GM21529 (cell line): ENCODE measurements around the gene NPIPB2.
"Not testable (repeated sequence)": the region's sequence is repeated elsewhere in the genome, so short reads cannot be mapped to it uniquely, and the experiment has no call there.

Experiments
- ATAC-seq: cut with Tn5 transposase; IDR thresholded peaks from one replicate; pipeline ENCODE4 v1.9.1; 2021; ENCODE audit not compliant: unreplicated experiment

The NPIPB2 gene

GRCh38 chr16:11941945-11942344 is at the start of gene NPIPB2:
Gene NPIPB2, minus strand, starts transcription at chr16:11942045. Its CDS starts 0 bp downstream, at chr16:11942045.
- not testable (repeated sequence) for ATAC-seq

- no peak for ATAC-seq
These were observed 49.0 kb upstream of the NPIPB2 start for GRCh38 chr16:11990702-11991390.

- no peak for ATAC-seq
These were observed 46.6 kb upstream of the NPIPB2 start for GRCh38 chr16:11988258-11988978.

GRCh38 chr16:11986521-11987057 is 44.7 kb upstream of the NPIPB2 start:
- no peak for ATAC-seq

GRCh38 chr16:11985250-11985649 is 43.4 kb upstream of the NPIPB2 start:
- no peak for ATAC-seq

GRCh38 chr16:11980136-11980844 is 38.4 kb upstream of the NPIPB2 start:
- ATAC-seq, result peak; percentile 32

GRCh38 chr16:11979013-11979672 is 37.3 kb upstream of the NPIPB2 start:
- no peak for ATAC-seq

GRCh38 chr16:11978080-11978479 is 36.2 kb upstream of the NPIPB2 start:
- ATAC-seq, result no peak

- no peak for ATAC-seq
These were observed 35.7 kb upstream of the NPIPB2 start for GRCh38 chr16:11977376-11978041.

- no peak for ATAC-seq
These were observed 35.1 kb upstream of the NPIPB2 start for GRCh38 chr16:11976850-11977375.

GRCh38 chr16:11973070-11973469 is 31.2 kb upstream of the NPIPB2 start:
- no peak for ATAC-seq

- ATAC-seq, result no peak
These were observed 30.3 kb upstream of the NPIPB2 start for GRCh38 chr16:11972128-11972527.

GRCh38 chr16:11970292-11970691 is 28.4 kb upstream of the NPIPB2 start:
- not testable (repeated sequence) for ATAC-seq

- no peak for ATAC-seq
These were observed 26.7 kb upstream of the NPIPB2 start for GRCh38 chr16:11968577-11968976.

- no peak for ATAC-seq
These were observed 25.5 kb upstream of the NPIPB2 start for GRCh38 chr16:11967195-11967911.

- ATAC-seq, result peak; percentile 19
These were observed 24.3 kb upstream of the NPIPB2 start for GRCh38 chr16:11966173-11966572.

- ATAC-seq, result peak; percentile 83
These were observed 23.1 kb upstream of the NPIPB2 start, which contains the start of gene TNFRSF17 for GRCh38 chr16:11964761-11965551. Gene TNFRSF17, plus strand, starts transcription at chr16:11965210. Its CDS starts 115 bp downstream, at chr16:11965325.

GRCh38 chr16:11963706-11964105 is 21.9 kb upstream of the NPIPB2 start:
- no peak for ATAC-seq

GRCh38 chr16:11962978-11963377 is 21.1 kb upstream of the NPIPB2 start:
- not testable (repeated sequence) for ATAC-seq
